ENCODE data around the gene UBL3.

- no peak for TF ChIP-seq RFX5 (IDR thresholded peaks at IDR 0.05; ENCODE audit: low read length)
- no peak for TF ChIP-seq POLR2AphosphoS5 (IDR thresholded peaks at IDR 0.05; ENCODE audit: low read depth, low read length)
- TF ChIP-seq CTCF (IDR thresholded peaks at IDR 0.05) = no peak
- TF ChIP-seq REST (IDR thresholded peaks at IDR 0.05; ENCODE audit: low read depth, low read length) = no peak
- no peak; the same call in 1 of the 2 replicates for TF ChIP-seq TCF12 (IDR thresholded peaks at IDR 0.05)
- no peak for TF ChIP-seq RXRA (IDR thresholded peaks at IDR 0.05; ENCODE audit: borderline replicate concordance, low read depth)
- no peak; the same call in 1 of the 2 replicates for TF ChIP-seq MXI1 (IDR thresholded peaks at IDR 0.05; ENCODE audit: low read depth, low read length)
- no peak for TF ChIP-seq SMC3 (IDR thresholded peaks at IDR 0.05; ENCODE audit: low read depth, low read length)
- TF ChIP-seq SIN3A (IDR thresholded peaks at IDR 0.05; ENCODE audit: borderline replicate concordance, low read depth, low read length) = no peak
- TF ChIP-seq YY1 (IDR thresholded peaks at IDR 0.05; ENCODE audit: low read depth) = peak; percentile 52; the same call in 1 of the 2 replicates
- TF ChIP-seq RAD21 (IDR thresholded peaks at IDR 0.05; ENCODE audit: low read length) = peak; percentile 9
These were observed 2.9 kb downstream of the UBL3 start for GRCh38 chr13:29847501-29847983.

Measured in SK-N-SH (cell line).